ENCODE data around the gene PPP1R9B.

- peak; percentile 80 to 91 (median 86) for TF ChIP-seq CTCF (IDR thresholded peaks at IDR 0.05)
- peak in 1 of 2 donors; percentile 12 for TF ChIP-seq POLR2A (IDR thresholded peaks at IDR 0.05)
Measured at GRCh38 chr17:50094243-50094752, 56.2 kb downstream of the PPP1R9B start.
